ACC112 (cell line): ENCODE results near the gene ACSF3.

Source experiments
- H2AFZ ChIP-seq: fragments of 200-600 bp; sonication (generic); one replicate; pipeline ENCODE4 v1.6.0; 2017; ENCODE audit warnings: antibody characterized with exemption, low read length; ENCODE audit not compliant: unreplicated experiment
- H3K27ac ChIP-seq: fragments of 200-600 bp; sonication (generic); 2 replicates; pipeline ENCODE4 v1.5.1; 2014; ENCODE audit warnings: low read depth, mild to moderate bottlenecking, antibody characterized with exemption, low read length, moderate library complexity
- H3K27me3 ChIP-seq: fragments of 200-600 bp; sonication (generic); 2 replicates; pipeline ENCODE4 v1.6.1; 2014; ENCODE audit warnings: mild to moderate bottlenecking, antibody characterized with exemption, low read length, moderate library complexity, mixed read lengths; ENCODE audit not compliant: insufficient read depth
- H3K36me3 ChIP-seq: fragments of 200-600 bp; sonication (generic); 2 replicates; pipeline ENCODE4 v1.6.1; 2016; ENCODE audit warnings: mild to moderate bottlenecking, antibody characterized with exemption, low read length, moderate library complexity, mixed read lengths; ENCODE audit not compliant: insufficient read depth
- H3K4me1 ChIP-seq: fragments of 200-600 bp; sonication (generic); one replicate; pipeline ENCODE4 v1.6.1; 2016; ENCODE audit warnings: low read length, mixed read lengths; ENCODE audit not compliant: insufficient read depth, unreplicated experiment, control insufficient read depth
- H3K4me3 ChIP-seq: fragments of 200-600 bp; sonication (generic); 2 replicates; pipeline ENCODE4 v1.5.1; 2014; ENCODE audit warnings: mild to moderate bottlenecking, low read depth, low read length
- H3K79me2 ChIP-seq: fragments of 200-600 bp; sonication (generic); one replicate; pipeline ENCODE4 v1.6.0; 2016; ENCODE audit warnings: low read length; ENCODE audit not compliant: control insufficient read depth, unreplicated experiment, insufficient read depth

The ACSF3 gene

DNA sequence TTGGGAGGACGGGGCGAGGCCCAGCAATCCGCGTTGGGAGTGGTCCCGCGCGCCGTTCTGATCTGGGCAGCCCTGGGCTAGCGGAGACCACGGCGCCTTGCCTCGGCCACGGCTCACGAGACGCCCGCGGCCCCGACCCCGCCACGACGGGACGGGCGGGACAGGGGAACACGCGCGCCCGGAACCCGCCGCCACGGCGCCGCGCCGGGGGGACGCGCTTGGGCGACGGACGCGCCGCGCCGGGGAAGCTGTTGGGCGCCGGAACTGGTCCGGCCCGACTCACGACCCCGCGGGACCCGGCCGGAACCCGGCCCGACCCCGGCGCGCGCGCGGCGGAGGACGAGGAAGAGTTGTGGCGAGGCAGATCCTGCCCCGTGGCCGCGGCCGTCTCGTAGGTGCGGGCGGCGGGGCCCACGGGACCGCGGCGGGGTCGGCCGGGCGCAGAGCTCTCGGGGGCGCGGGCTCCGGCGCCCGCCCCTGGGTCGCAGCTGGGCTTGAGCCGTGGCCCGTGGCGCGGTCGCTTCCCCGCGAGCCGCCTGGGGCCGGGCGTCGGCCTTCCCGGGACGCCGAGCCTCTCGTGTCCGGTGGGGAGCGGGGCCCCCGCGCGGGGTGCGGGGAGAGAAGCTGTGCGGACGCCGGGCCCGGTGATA lies at the start of gene ACSF3:
ACSF3 (plus strand) TSS at position 251 of the 650 bp plus-strand sequence. CDS start 6,830 bp downstream, outside the sequence.
- Histone ChIP-seq H2AFZ (peak within 1 kb of the TSS; percentile 90), H3K36me3 (no peaks in the 10 kb centered on the region), H3K4me3 (peak within 1 kb of the TSS; percentile 100), H3K4me1 (peaks cover 7% of the 10 kb centered on the region), H3K79me2 (peaks cover 38% of the 10 kb centered on the region), H3K27me3 (peaks cover 32% of the 10 kb centered on the region), H3K27ac (no peak within 1 kb of the TSS)

DNA sequence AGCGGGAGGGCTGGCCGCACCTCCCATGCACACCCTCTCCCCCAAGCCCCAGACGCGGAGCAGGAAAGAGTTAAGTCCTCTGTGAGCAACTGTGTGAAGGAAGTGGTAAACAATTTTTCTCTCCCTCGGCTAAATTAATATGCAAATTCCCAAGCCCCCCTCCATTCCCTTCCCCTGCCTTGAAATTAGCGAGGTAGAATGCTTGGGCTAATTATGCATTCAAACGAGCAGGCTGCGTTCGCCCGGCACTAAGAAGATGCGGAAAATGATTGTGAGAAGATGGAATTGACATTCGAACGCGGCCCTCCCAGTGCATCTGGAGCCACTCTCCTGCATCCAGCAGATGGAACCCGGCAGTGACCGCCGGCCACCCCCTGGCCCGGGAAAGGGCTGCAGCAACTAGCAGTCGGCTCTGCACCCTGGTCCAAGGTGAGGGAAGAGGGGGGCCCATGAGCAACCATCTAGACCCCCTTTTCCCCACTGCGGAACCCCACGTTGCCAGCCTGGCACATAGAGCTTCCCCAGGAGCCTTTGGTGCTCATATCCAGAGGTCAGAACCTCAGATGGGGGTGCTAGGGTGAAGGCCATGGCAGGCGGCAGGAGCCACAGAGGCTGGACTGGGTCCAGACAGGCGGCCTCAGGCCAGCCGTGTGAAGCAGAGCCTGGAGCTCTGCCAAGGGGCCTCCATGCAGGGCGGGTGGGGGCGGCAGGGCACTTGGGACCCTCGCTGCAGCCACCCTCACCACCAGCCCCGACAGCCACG lies 49.1 kb upstream of the ACSF3 start:
- Histone ChIP-seq H3K4me1 (no peaks in the 10 kb centered on the region), H3K36me3 (no peaks in the 10 kb centered on the region), H2AFZ (no peak overlapping the region), H3K4me3 (no peak overlapping the region), H3K27me3 (peaks cover 74% of the 10 kb centered on the region), H3K27ac (no peak overlapping the region), H3K79me2 (no peaks in the 10 kb centered on the region)

DNA sequence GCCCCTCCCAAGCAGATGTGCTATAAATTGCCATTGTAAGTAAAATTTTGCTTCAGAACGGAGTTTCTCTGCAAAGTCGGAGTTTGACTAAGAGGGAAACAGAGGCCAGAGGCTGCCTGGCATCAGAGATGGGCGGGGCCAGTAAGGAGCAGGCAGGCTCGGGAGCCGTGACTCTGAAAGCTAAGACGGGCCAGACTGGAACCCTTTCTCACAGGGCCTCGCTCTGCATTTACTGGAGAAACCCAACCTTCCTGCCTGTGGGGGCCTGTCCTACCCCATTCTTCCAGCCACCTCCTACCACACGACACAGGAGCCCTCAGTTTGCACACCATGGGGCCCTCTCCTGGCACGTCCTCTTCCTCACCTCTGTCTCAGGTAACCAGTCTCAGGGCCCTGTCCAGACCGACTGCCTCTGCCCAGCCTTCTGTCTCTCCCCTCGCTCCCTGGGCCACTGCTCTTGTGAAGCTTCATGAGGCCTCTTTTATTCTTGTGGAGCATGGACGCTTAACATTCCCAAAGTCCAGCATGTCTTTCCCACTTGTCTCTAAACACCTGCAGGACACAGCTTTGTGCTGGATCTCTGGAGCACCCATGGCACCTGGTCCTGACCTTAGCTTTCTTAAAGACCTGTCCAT lies 48.4 kb upstream of the ACSF3 start:
- Histone ChIP-seq H3K4me3 (no peak overlapping the region), H3K79me2 (no peaks in the 10 kb centered on the region), H3K27ac (no peak overlapping the region), H3K36me3 (no peaks in the 10 kb centered on the region), H2AFZ (no peak overlapping the region), H3K27me3 (peaks cover 78% of the 10 kb centered on the region), H3K4me1 (no peaks in the 10 kb centered on the region)

DNA sequence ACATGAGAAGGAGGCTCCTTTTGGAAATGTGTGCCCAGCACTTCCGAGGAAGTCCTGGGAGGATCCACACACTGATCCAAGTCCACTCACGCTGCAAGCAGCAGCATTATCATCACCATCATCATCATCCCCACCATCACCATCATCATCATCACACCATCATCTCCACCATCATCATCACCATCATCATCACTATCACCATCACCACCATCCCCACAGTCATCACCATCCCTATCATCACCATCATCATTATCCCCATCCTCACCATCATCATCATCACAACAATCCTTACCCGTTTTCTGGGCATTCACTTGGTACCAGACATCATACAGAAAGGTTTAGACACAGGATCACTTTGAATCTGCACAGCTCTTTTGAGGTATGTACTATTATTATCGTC lies 47.8 kb upstream of the ACSF3 start:
- Histone ChIP-seq H3K27me3 (peaks cover 74% of the 10 kb centered on the region), H3K27ac (no peak overlapping the region), H3K4me1 (no peaks in the 10 kb centered on the region), H2AFZ (no peak overlapping the region), H3K4me3 (no peak overlapping the region), H3K36me3 (no peaks in the 10 kb centered on the region), H3K79me2 (no peaks in the 10 kb centered on the region)

DNA sequence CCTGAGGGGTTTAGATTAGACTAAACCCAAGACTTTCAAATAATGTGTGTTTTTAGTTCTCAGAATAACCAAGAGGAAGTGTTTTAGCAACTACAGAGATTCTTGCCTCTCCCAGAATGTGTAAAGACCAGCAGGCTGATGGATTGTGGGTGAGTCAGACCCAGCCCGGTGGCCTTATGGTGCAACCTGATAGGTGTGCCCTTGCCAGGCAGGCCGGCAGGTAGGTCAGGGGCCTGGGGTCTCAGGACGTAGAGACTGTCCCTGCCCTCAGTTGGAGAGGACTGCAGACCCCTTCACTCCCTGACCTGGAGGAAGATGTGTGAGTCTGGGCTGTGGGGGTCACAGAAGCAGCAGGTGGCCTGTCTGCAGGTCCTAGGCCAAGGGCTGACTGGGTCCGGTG lies 47.2 kb upstream of the ACSF3 start:
- H3K4me3 ChIP-seq, result no peak overlapping the region
- peaks cover 75% of the 10 kb centered on the region for H3K27me3 ChIP-seq
- no peaks in the 10 kb centered on the region for H3K36me3 ChIP-seq
- no peak overlapping the region for H2AFZ ChIP-seq
- no peak overlapping the region for H3K27ac ChIP-seq
- no peaks in the 10 kb centered on the region for H3K4me1 ChIP-seq
- H3K79me2 ChIP-seq, result no peaks in the 10 kb centered on the region

DNA sequence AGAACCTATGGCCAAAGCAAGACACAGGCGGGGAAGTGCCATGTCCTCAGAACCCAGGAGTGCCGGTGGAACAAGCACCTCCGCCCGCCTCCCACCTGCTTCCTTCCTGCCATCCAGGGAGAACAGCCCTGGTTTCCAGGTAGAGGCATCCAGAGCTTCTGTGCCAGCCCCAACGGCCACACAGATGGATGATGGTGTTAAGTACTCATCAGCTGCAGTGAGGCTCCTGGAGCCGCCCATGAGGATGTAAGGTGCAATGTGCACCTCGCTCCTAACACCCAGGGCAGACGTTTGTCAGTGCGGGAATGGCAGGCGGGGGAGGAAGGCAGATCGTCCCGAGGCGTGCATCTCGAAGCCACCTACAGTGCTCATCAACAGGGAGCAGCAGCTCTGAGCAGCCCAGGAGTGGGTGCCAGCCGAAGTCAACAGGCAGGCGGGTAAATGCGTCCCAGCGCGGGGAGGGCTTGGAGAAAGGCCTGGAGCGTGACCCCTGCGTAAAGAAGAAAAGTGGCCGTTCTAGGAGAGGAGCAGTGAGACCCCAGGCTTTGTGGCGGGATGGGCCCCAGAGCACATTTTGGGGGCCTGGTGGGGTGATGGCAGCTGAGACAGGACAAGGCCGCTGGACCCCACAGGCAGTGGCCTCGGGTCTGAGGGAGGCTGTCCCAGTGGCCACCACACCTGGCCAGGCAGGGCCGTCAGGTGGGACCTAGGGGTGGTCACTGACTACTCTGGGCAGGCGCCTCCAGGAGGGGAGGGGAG lies 46.1 kb upstream of the ACSF3 start:
- no peaks in the 10 kb centered on the region for H3K4me1 ChIP-seq
- H2AFZ ChIP-seq, result no peak overlapping the region
- no peak overlapping the region for H3K4me3 ChIP-seq
- H3K27me3 ChIP-seq, result peaks cover 80% of the 10 kb centered on the region
- no peaks in the 10 kb centered on the region for H3K36me3 ChIP-seq
- H3K27ac ChIP-seq, result no peak overlapping the region
- H3K79me2 ChIP-seq, result no peaks in the 10 kb centered on the region

DNA sequence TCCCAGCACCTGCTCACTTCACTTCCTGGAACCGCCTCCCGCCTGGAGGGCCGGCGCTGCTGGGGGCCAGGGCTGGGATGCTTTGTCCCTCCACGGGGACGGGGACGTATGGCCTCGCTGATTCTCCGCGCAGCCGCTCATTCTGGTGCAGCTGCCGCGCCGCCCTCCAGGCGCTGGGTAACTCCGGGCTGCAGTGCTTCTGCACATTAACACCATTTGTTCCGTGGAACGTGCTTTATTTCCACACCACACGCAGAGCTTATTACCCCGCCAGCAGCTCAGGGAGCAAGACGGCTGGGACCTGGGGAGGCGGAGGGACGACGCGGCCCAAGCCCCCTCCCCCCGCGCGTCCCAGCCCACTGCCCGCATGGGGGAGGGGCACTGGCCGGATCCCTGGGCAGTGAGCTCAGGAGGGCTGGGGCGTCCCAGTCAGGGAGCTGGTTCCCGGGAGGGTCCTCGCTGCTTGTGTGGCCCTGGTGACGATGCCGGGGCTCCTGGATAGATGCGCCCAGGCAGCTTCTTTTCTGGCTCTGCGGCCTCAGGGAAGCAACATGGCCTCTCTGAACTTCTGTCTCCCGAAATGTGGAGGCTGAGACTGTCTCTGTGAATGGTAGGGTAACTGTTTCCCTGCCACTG lies 45.4 kb upstream of the ACSF3 start:
- H3K27me3 ChIP-seq, result peaks cover 84% of the 10 kb centered on the region
- no peak overlapping the region for H3K4me3 ChIP-seq
- no peaks in the 10 kb centered on the region for H3K4me1 ChIP-seq
- no peak overlapping the region for H2AFZ ChIP-seq
- no peak overlapping the region for H3K27ac ChIP-seq
- no peaks in the 10 kb centered on the region for H3K36me3 ChIP-seq
- H3K79me2 ChIP-seq, result no peaks in the 10 kb centered on the region

DNA sequence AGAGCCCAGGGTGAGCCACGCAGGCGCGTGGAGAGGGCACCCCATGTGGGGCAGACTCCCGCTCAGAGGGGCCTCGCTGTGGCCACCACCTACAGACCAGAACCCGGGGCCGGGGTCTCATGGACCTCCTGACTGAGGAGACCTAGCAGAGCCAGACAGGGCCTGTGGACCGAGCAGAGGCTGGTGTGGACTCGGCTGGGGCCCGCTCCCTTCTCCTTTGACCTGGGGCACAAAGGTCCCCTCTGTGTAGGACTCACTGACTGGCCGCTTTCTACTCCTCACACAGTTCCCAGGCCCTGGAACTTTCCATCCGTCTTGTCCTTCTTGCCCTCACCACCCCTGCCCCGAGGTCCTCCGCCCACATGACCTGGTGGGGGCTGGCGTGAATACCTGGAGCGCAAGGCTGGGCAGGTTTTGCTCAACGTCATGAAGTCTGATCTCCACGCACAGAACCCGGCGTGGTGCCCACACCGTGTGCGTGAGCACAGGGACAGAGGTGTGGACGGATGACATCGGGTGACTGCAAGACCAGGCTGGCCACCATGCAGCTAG lies 44.7 kb upstream of the ACSF3 start:
- Histone ChIP-seq H3K27ac (no peak overlapping the region), H3K4me1 (no peaks in the 10 kb centered on the region), H3K36me3 (no peaks in the 10 kb centered on the region), H3K79me2 (no peaks in the 10 kb centered on the region), H3K27me3 (peaks cover 76% of the 10 kb centered on the region), H2AFZ (no peak overlapping the region), H3K4me3 (no peak overlapping the region)

DNA sequence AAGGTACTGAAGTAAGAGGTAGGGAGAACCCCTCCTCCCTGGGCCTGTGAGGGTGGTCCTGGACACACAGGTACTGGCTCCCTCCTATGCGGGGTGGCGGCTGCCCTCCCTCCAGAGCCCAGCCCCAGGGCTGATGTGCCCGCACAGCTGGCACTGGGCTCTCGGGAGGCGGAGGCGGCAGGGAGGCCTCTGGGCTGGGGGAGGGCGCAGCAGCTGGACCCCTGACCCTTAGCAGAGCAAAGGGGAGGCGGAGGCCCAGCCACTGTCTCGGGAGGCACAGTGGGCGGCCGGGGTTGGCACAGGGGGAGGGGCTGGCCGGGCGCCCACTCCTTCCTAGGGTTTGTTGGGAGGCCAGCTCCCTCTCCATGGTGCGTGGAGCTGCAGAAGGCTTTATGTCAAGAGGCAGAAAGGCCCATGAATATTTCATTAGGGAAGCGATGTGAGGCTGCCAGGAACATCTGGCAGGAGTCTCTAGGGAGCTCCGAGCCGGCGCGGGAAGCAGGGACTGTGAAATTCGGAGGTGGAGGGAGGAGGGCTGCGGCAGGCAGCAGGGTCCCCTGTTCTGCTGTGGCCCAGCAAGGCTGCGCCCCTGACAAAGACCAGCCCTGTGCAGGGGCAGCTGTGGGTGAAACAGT lies 44.1 kb upstream of the ACSF3 start:
- peaks cover 70% of the 10 kb centered on the region for H3K27me3 ChIP-seq
- H3K4me1 ChIP-seq, result no peaks in the 10 kb centered on the region
- no peak overlapping the region for H3K27ac ChIP-seq
- H3K4me3 ChIP-seq, result no peak overlapping the region
- H2AFZ ChIP-seq, result no peak overlapping the region
- no peaks in the 10 kb centered on the region for H3K36me3 ChIP-seq
- H3K79me2 ChIP-seq, result no peaks in the 10 kb centered on the region
